ENCODE data around the gene DAPK2.

DAPK2 gene

GRCh38 chr15:63909819-63910437 is 136.4 kb downstream of the DAPK2 start:
- TF ChIP-seq GATA3 (IDR thresholded peaks at IDR 0.05; ENCODE audit: low read depth, low read length) (no peak), GATA2 (IDR thresholded peaks at IDR 0.05; ENCODE audit: low read depth, low read length) (peak; percentile 71)

- TF ChIP-seq GATA3 (IDR thresholded peaks at IDR 0.05; ENCODE audit: low read depth, low read length) (no peak), GATA2 (IDR thresholded peaks at IDR 0.05; ENCODE audit: low read depth, low read length) (no peak)
Observed at GRCh38 chr15:63908991-63909390, 137.3 kb downstream of the DAPK2 start.

- no peak for TF ChIP-seq GATA3 (IDR thresholded peaks at IDR 0.05; ENCODE audit: low read depth, low read length)
- TF ChIP-seq GATA2 (IDR thresholded peaks at IDR 0.05; ENCODE audit: low read depth, low read length): no peak
Observed at GRCh38 chr15:63908281-63908680, 138.0 kb downstream of the DAPK2 start.

GRCh38 chr15:63907521-63907920 is 138.8 kb downstream of the DAPK2 start:
- TF ChIP-seq GATA2 (IDR thresholded peaks at IDR 0.05; ENCODE audit: low read depth, low read length) (no peak), GATA3 (IDR thresholded peaks at IDR 0.05; ENCODE audit: low read depth, low read length) (no peak)

- TF ChIP-seq GATA3 (IDR thresholded peaks at IDR 0.05; ENCODE audit: low read depth, low read length) (no peak), GATA2 (IDR thresholded peaks at IDR 0.05; ENCODE audit: low read depth, low read length) (no peak)
Observed at GRCh38 chr15:63906266-63906584, 140.1 kb downstream of the DAPK2 start.

GRCh38 chr15:63905558-63906265 is 140.6 kb downstream of the DAPK2 start:
- TF ChIP-seq GATA3 (IDR thresholded peaks at IDR 0.05; ENCODE audit: low read depth, low read length) (no peak), GATA2 (IDR thresholded peaks at IDR 0.05; ENCODE audit: low read depth, low read length) (no peak)

GRCh38 chr15:63905131-63905530 is 141.2 kb downstream of the DAPK2 start:
- TF ChIP-seq GATA2 (IDR thresholded peaks at IDR 0.05; ENCODE audit: low read depth, low read length) (no peak), GATA3 (IDR thresholded peaks at IDR 0.05; ENCODE audit: low read depth, low read length) (no peak)

- TF ChIP-seq GATA2 (IDR thresholded peaks at IDR 0.05; ENCODE audit: low read depth, low read length): no peak
- no peak for TF ChIP-seq GATA3 (IDR thresholded peaks at IDR 0.05; ENCODE audit: low read depth, low read length)
Observed at GRCh38 chr15:63904042-63904441, 142.2 kb downstream of the DAPK2 start.

- no peak for TF ChIP-seq GATA2 (IDR thresholded peaks at IDR 0.05; ENCODE audit: low read depth, low read length)
Observed at GRCh38 chr15:63902671-63903035, 143.6 kb downstream of the DAPK2 start.

- no peak for TF ChIP-seq GATA3 (IDR thresholded peaks at IDR 0.05; ENCODE audit: low read depth, low read length)
- TF ChIP-seq GATA2 (IDR thresholded peaks at IDR 0.05; ENCODE audit: low read depth, low read length): no peak
Observed at GRCh38 chr15:63901912-63902670, 144.2 kb downstream of the DAPK2 start.

- TF ChIP-seq GATA3 (IDR thresholded peaks at IDR 0.05; ENCODE audit: low read depth, low read length): no peak
- no peak for TF ChIP-seq GATA2 (IDR thresholded peaks at IDR 0.05; ENCODE audit: low read depth, low read length)
Observed at GRCh38 chr15:63900306-63900705, 146.0 kb downstream of the DAPK2 start.

- TF ChIP-seq GATA2 (IDR thresholded peaks at IDR 0.05; ENCODE audit: low read depth, low read length): no peak
- TF ChIP-seq GATA3 (IDR thresholded peaks at IDR 0.05; ENCODE audit: low read depth, low read length): no peak
Observed at GRCh38 chr15:63899193-63899592, 147.1 kb downstream of the DAPK2 start.

GRCh38 chr15:63896336-63897115 is 149.8 kb downstream of the DAPK2 start:
- TF ChIP-seq GATA2 (IDR thresholded peaks at IDR 0.05; ENCODE audit: low read depth, low read length): no peak
- no peak for TF ChIP-seq GATA3 (IDR thresholded peaks at IDR 0.05; ENCODE audit: low read depth, low read length)

GRCh38 chr15:63895787-63896218 is 150.5 kb downstream of the DAPK2 start:
- TF ChIP-seq GATA3 (IDR thresholded peaks at IDR 0.05; ENCODE audit: low read depth, low read length) (no peak), GATA2 (IDR thresholded peaks at IDR 0.05; ENCODE audit: low read depth, low read length) (no peak)

Data from SH-SY5Y (cell line).